HepG2 (cell line): Measurements from ENCODE around the gene LZTR1. TPM values are rescaled to one million over a fixed set of nuclear protein-coding genes. Genes with fewer than 3 reads are reported as not detected.

Experiments used
- ADNP ChIP-seq: sonication (generic); formaldehyde crosslinking; IDR thresholded peaks from 2 replicates; pipeline ENCODE4 v1.4.0; 2020; ENCODE audit warnings: missing genetic modification reagents
- ARID4A ChIP-seq: sonication (generic); formaldehyde crosslinking; IDR thresholded peaks from 2 replicates; pipeline ENCODE4 v1.5.0; 2020; ENCODE audit warnings: mild to moderate bottlenecking, missing genetic modification reagents, borderline replicate concordance
- ATF6 ChIP-seq: sonication (generic); formaldehyde crosslinking; conservative IDR thresholded peaks from 2 replicates; pipeline ENCODE4 v1.4.0; 2020; ENCODE audit warnings: missing genetic modification reagents
- BCL6 ChIP-seq: IDR thresholded peaks from 2 replicates; pipeline ENCODE4 v1.6.1; 2016; ENCODE audit warnings: missing genetic modification reagents, missing compliant biosample characterization
- BRD4 ChIP-seq: sonication (generic); formaldehyde crosslinking; IDR thresholded peaks from 2 replicates; pipeline ENCODE4 v1.4.0; 2020; ENCODE audit warnings: missing genetic modification reagents
- RFXANK ChIP-seq: IDR thresholded peaks from 2 replicates; pipeline ENCODE4 v1.6.1; 2016
- SOX6 ChIP-seq, 2 experiments: fragments of 450-650 bp in 1 of 2; sonication (generic) in 1 of 2; formaldehyde crosslinking in 1 of 2; IDR thresholded peaks; 2 replicates each; pipeline versions ENCODE4 v1.4.0 to v1.6.1; 2017 to 2020; ENCODE audit warnings: antibody characterized with exemption in 1 of 2, mild to moderate bottlenecking in 1 of 2, missing genetic modification reagents in 1 of 2
- TEAD3 ChIP-seq: optimal IDR thresholded peaks from 2 replicates; pipeline ENCODE3; 2016; ENCODE audit warnings: borderline replicate concordance
- TIGD3 ChIP-seq: sonication (generic); formaldehyde crosslinking; IDR thresholded peaks from 2 replicates; pipeline ENCODE4 v1.5.1; 2020; ENCODE audit warnings: mild to moderate bottlenecking, missing genetic modification reagents, borderline replicate concordance
- ZBTB38 ChIP-seq: sonication (generic); formaldehyde crosslinking; IDR thresholded peaks from 2 replicates; pipeline ENCODE4 v1.5.1; 2020; ENCODE audit warnings: mild to moderate bottlenecking, missing genetic modification reagents
- ZMYM4 ChIP-seq: sonication (generic); formaldehyde crosslinking; IDR thresholded peaks from 2 replicates; pipeline ENCODE4 v1.8.1; 2023; ENCODE audit warnings: mild to moderate bottlenecking, missing genetic modification reagents
- ZNF256 ChIP-seq: sonication (generic); formaldehyde crosslinking; conservative IDR thresholded peaks from 2 replicates; pipeline ENCODE4 v1.4.0; 2020; ENCODE audit warnings: missing genetic modification reagents
- ZNF530 ChIP-seq: sonication (generic); formaldehyde crosslinking; IDR thresholded peaks from 2 replicates; pipeline ENCODE4 v1.5.0; 2020; ENCODE audit warnings: low read depth, mild to moderate bottlenecking, missing genetic modification reagents
- ZNF646 ChIP-seq: sonication (generic); formaldehyde crosslinking; IDR thresholded peaks from 2 replicates; pipeline ENCODE4 v1.9.0; 2021; ENCODE audit warnings: mild to moderate bottlenecking, missing genetic modification reagents
- ZNF746 ChIP-seq: sonication (generic); formaldehyde crosslinking; IDR thresholded peaks from 2 replicates; pipeline ENCODE4 v1.8.0; 2022; ENCODE audit warnings: mild to moderate bottlenecking, missing genetic modification reagents
- polyA plus RNA-seq, 8 experiments: library from polyadenylated mRNA; depleted of rRNA in 3 of 8; stranded (reverse) in 7 of 8; unstranded in 1 of 8; fragments of >200 nt; fragmentation: Illumina TruSeq in 4 of 8; extraction: Trizol in 4 of 8; gene quantifications; 2 replicates each; pipeline versions ENCODE4 v1.2.1 to v1.2.3, GENCODE V29; 2011 to 2016; ENCODE audit warnings: low read depth in 4 of 8, missing spikeins in 1 of 8, mixed read lengths in 1 of 8; ENCODE audit not compliant: insufficient read depth in 1 of 8
- total RNA-seq, 5 experiments: library from RNA; depleted of rRNA; stranded (reverse); fragments of >200 nt; fragmentation: Illumina TruSeq; extraction: Trizol; gene quantifications; 2 replicates each; pipeline ENCODE4 v1.2.3, GENCODE V29; 2016; ENCODE audit warnings: low read depth in 1 of 5

LZTR1 gene
- total and polyA plus RNA-seq, 2 of the 13 experiments (the other 11 are each of a cell fraction or from before 2014, with no cell fraction given) = 21.8 to 22.4 TPM

GRCh38 chr22:21014726-21015465 lies 32.8 kb downstream of the LZTR1 start, which contains the start of gene P2RX6 (continued):
- TF ChIP-seq ZNF646 (CRISPR knock-in tag) (no peak), ZNF746 (CRISPR knock-in tag) (peak; percentile 96), BRD4 (no peak), SOX6 (IDR thresholded peaks at IDR 0.05) (no peak), SOX6 (CRISPR knock-in tag; IDR thresholded peaks at IDR 0.05) (0 out of 2 replicates have a peak, but pooled peaks have one; percentile 23), TIGD3 (no peak), ZMYM4 (CRISPR knock-in tag) (peak; percentile 34; the same call in 1 of the 2 replicates), ARID4A (peak; percentile 31; the same call in 1 of the 2 replicates), ZNF530 (CRISPR knock-in tag) (no peak), ZNF256 (CRISPR knock-in tag) (no peak), BCL6 (CRISPR knock-in tag) (0 out of 2 replicates have a peak, but pooled peaks have one; percentile 33), ZBTB38 (CRISPR knock-in tag) (no peak), TEAD3 (CRISPR knock-in tag) (peak; percentile 48), RFXANK (CRISPR knock-in tag) (no peak), ATF6 (CRISPR knock-in tag) (no peak), ADNP (CRISPR knock-in tag) (no peak)
